RWPE2 (cell line): ENCODE results near the gene ICAM1.
"Not testable (repeated sequence)": the region's sequence is repeated elsewhere in the genome, so short reads cannot be mapped to it uniquely, and the experiment has no call there.

Experiments used
- ATAC-seq: fragments of 200-7000 bp; cut with Tn5 transposase; 3 replicates; pipeline ENCODE4 v1.9.1; 2021; ENCODE audit warnings: low read depth
- DNase-seq: peaks from one replicate; pipeline ENCODE4 v3.0.0-alpha.2; 2020; ENCODE audit warnings: low spot score
- H3K27ac ChIP-seq: fragments of 450-650 bp; 2 replicates; pipeline ENCODE4 v1.5.1; 2017; ENCODE audit warnings: mild to moderate bottlenecking; ENCODE audit not compliant: poor library complexity, severe bottlenecking
- H3K27me3 ChIP-seq: fragments of 250-450 bp; sonication (Bioruptor Pico); 2 replicates; pipeline ENCODE4 v1.5.1; 2021; ENCODE audit warnings: mild to moderate bottlenecking, moderate library complexity; ENCODE audit not compliant: insufficient read depth, poor library complexity, severe bottlenecking
- H3K36me3 ChIP-seq: fragments of 250-450 bp; sonication (Bioruptor Pico); 2 replicates; pipeline ENCODE4 v1.5.1; 2020; ENCODE audit warnings: low read depth, mild to moderate bottlenecking, moderate library complexity
- H3K4me1 ChIP-seq: fragments of 250-450 bp; sonication (Bioruptor Pico); 2 replicates; pipeline ENCODE4 v1.5.1; 2021; ENCODE audit warnings: mild to moderate bottlenecking, moderate library complexity; ENCODE audit not compliant: insufficient read depth, poor library complexity, severe bottlenecking
- H3K4me3 ChIP-seq: fragments of 250-450 bp; sonication (Bioruptor Pico); 2 replicates; pipeline ENCODE4 v1.5.1; 2021; ENCODE audit warnings: mild to moderate bottlenecking, moderate library complexity; ENCODE audit not compliant: severe bottlenecking
- H3K9me3 ChIP-seq: fragments of 250-450 bp; sonication (Bioruptor Pico); 2 replicates; pipeline ENCODE4 v1.5.1; 2021; ENCODE audit warnings: mild to moderate bottlenecking, moderate library complexity; ENCODE audit not compliant: severe bottlenecking
- CTCF ChIP-seq: fragments of 450-650 bp; IDR thresholded peaks from one replicate; pipeline ENCODE4 v1.5.1; 2017; ENCODE audit warnings: mild to moderate bottlenecking, moderate library complexity; ENCODE audit not compliant: poor library complexity, severe bottlenecking

The ICAM1 gene

DNA sequence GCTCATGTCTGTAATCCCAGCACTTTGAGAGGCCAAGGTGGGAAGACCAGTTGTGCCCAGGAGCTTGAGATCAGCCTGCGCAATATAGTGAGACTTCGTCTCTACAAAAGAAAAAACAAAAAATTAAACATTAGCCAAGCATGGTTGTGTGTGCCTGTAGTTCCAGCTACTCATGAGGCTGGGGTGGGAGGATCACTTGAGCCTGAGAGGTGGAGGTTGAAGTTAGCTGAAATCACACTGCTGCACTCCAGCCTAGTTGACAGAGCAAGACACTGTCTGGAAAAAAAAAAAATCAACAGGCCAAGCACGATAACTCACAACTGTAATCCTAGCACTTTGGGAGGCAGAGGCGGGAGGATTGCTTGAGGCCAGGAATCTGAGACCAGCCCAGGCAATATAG is 35.9 kb upstream of the ICAM1 start:
- DNase-seq (no peak), ATAC-seq (no peak)
- Histone ChIP-seq H3K4me1 (no peaks in the 10 kb centered on the region), H3K27me3 (no peaks in the 10 kb centered on the region), H3K36me3 (no peaks in the 10 kb centered on the region), H3K27ac (no peak overlapping the region), H3K9me3 (no peaks in the 10 kb centered on the region), H3K4me3 (no peak overlapping the region)
- TF ChIP-seq CTCF = no peak

DNA sequence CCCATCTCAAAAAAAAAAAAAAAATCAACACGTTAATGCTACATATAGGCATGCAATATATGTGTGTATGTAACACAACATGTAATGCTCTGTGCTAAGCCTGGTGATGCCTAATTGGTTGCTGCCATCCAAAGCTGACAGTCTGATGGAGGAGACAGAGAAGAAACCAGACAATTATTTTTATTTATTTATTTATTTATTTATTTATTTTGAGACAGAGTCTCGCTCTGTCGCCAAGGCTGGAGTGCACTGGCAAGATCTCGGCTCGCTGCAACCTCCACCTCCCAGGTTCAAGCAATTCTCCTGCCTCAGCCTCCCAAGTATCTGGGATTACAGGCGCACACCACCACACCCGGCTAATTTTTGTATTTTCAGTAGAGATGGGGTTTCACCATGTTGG is 35.5 kb upstream of the ICAM1 start:
- H3K4me3 ChIP-seq, DNase-seq, H3K27ac ChIP-seq, H3K36me3 ChIP-seq, H3K4me1 ChIP-seq, H3K9me3 ChIP-seq, ATAC-seq, H3K27me3 ChIP-seq: not testable (repeated sequence)

GRCh38 chr19:10237702-10238101 is 33.2 kb upstream of the ICAM1 start:
- Histone ChIP-seq H3K9me3 (no peaks in the 10 kb centered on the region), H3K27me3 (no peaks in the 10 kb centered on the region), H3K36me3 (no peaks in the 10 kb centered on the region), H3K4me1 (no peaks in the 10 kb centered on the region), H3K4me3 (no peak overlapping the region), H3K27ac (no peak overlapping the region)
- ATAC-seq (peak; percentile 46; the same call in 1 of the 3 replicates), DNase-seq (no peak)
- TF ChIP-seq CTCF = no peak

- H3K27ac ChIP-seq = no peak overlapping the region
- no peaks in the 10 kb centered on the region for H3K4me1 ChIP-seq
- H3K36me3 ChIP-seq = no peaks in the 10 kb centered on the region
Observed at GRCh38 chr19:10238172-10238783, 32.6 kb upstream of the ICAM1 start.

DNA sequence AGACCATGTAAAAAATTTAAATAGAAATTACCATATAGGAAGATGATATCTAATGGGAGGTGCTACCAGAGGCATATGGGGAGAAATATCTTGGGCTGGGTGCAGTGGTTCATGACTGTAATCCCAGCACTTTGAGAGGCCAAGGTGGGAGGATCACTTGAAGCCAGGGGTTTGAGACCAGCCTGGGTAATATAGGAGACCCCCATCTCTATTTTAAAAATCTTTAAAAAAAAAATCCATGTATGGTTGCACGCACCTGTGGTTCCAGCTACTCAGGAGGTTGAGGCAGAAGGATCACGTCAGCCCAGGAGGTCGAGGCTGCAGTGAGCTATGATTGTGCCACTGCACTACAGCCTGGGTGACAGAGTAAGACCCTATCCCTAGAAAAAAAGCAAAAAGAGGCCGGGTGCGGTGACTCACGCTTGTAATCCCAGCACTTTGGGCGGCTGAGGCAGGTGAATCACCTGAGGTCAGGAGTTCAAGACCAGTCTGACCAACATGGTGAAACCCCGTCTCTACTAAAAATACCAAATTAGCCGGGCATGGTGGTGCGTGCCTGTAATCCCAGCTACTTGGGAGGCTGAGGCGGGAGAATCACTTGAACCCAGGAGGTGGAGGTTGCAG is 29.0 kb upstream of the ICAM1 start:
- not testable (repeated sequence) for H3K27ac ChIP-seq, H3K36me3 ChIP-seq, H3K4me1 ChIP-seq, H3K9me3 ChIP-seq, H3K27me3 ChIP-seq, ATAC-seq, H3K4me3 ChIP-seq, DNase-seq

More at GRCh38 chr19:10238172-10238783, 32.6 kb upstream of the ICAM1 start:
- no peak for DNase-seq
- no peak overlapping the region for H3K4me3 ChIP-seq
- no peaks in the 10 kb centered on the region for H3K9me3 ChIP-seq
- no peak for TF ChIP-seq CTCF
- no peaks in the 10 kb centered on the region for H3K27me3 ChIP-seq
- ATAC-seq = peak; percentile 82

DNA sequence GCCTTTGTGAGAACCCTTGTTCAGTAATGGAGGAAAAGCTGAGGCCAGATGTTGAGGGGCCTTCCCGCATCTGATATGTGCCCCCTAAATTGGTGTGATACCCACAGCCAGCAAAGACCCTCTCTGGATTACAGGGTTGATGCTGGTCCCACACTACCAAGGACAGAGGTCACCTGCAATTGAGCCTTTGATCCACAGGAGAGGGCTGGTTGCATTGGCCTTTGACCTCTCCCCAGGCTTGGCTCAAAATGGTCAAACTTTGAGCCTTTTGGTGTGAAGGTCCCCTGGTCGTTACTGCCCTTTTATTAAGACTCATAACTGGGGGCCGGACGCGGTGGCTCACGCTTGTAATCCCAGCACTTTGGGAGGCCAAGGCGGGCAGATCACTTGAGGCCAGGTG is 27.3 kb upstream of the ICAM1 start:
- ATAC-seq = no peak

More for the DNA sequence above, 27.3 kb upstream of the ICAM1 start:
- Histone ChIP-seq H3K27ac (no peak overlapping the region), H3K36me3 (no peaks in the 10 kb centered on the region), H3K4me1 (no peaks in the 10 kb centered on the region), H3K9me3 (no peaks in the 10 kb centered on the region), H3K27me3 (no peaks in the 10 kb centered on the region), H3K4me3 (no peak overlapping the region)
- no peak for DNase-seq
- no peak for TF ChIP-seq CTCF
